Lung (tissue), 12 donors: ENCODE results near the gene ERBB3. TPM values are rescaled to one million over a fixed set of nuclear protein-coding genes. Genes with fewer than 3 reads are reported as not detected.
"Not testable (repeated sequence)": the region's sequence is repeated elsewhere in the genome, so short reads cannot be mapped to it uniquely, and the experiment has no call there.

Experiments used
- ATAC-seq: fragments of 200-7000 bp; cut with Tn5 transposase; one replicate; pipeline ENCODE4 v1.9.1; 2020; ENCODE audit warnings: moderate number of reproducible peaks; ENCODE audit not compliant: insufficient read depth, low FRiP score
- DNase-seq, 3 donors: peaks; one replicate each; pipeline ENCODE4 v3.0.0-alpha.2; 2013 to 2017
- H3K27ac ChIP-seq, 2 donors: one replicate each; pipeline ENCODE4 v1.5.1; 2013; ENCODE audit warnings: mild to moderate bottlenecking in 2 of 2, moderate library complexity in 2 of 2, control low read depth in 1 of 2, inconsistent platforms in 1 of 2, low read depth in 1 of 2, low read length in 1 of 2
- H3K27me3 ChIP-seq, 3 donors: one replicate each; pipeline ENCODE4 v1.5.1; 2013; ENCODE audit warnings: low read length in 2 of 3; ENCODE audit not compliant: control insufficient read depth in 3 of 3, insufficient read depth in 3 of 3
- H3K36me3 ChIP-seq, 4 donors: one replicate each; pipeline ENCODE4 v1.5.1; 2013; ENCODE audit warnings: low read length in 4 of 4, mild to moderate bottlenecking in 1 of 4, moderate library complexity in 1 of 4; ENCODE audit not compliant: control insufficient read depth in 4 of 4, insufficient read depth in 4 of 4
- H3K4me1 ChIP-seq, 5 donors: one replicate each; pipeline ENCODE4 v1.5.1; 2013; ENCODE audit warnings: low read length in 5 of 5, mild to moderate bottlenecking in 2 of 5, moderate library complexity in 1 of 5; ENCODE audit not compliant: control insufficient read depth in 5 of 5, insufficient read depth in 5 of 5
- H3K4me3 ChIP-seq: one replicate; pipeline ENCODE4 v1.5.1; 2013; ENCODE audit warnings: mild to moderate bottlenecking, control low read depth, moderate library complexity
- H3K9ac ChIP-seq, 2 donors: one replicate each; pipeline ENCODE4 v1.5.1; 2013; ENCODE audit warnings: low read length in 2 of 2, control low read depth in 1 of 2; ENCODE audit not compliant: insufficient read depth in 1 of 2
- H3K9me3 ChIP-seq, 4 donors: one replicate each; pipeline ENCODE4 v1.5.1; 2013; ENCODE audit warnings: low read length in 3 of 4, mild to moderate bottlenecking in 1 of 4, moderate library complexity in 1 of 4; ENCODE audit not compliant: control insufficient read depth in 4 of 4, insufficient read depth in 3 of 4
- WGBS, 2 donors: extraction: QIAGEN DNeasy Blood & Tissue Kit; methylation state at CpG; one replicate each; pipeline ENCODE4 v1.1.7; 2013; 5-methylcytosine and 5-hydroxymethylcytosine counted together
- polyA plus RNA-seq, 2 donors: library from polyadenylated mRNA; stranded (reverse); fragments of 200-250 nt; gene quantifications; one replicate each; pipeline ENCODE4 v1.2.1, GENCODE V29; 2013
- total RNA-seq, 2 donors: library from RNA; depleted of rRNA in 1 of 2; stranded (reverse); fragments of >200 nt in 1 of 2; gene quantifications; one replicate each; pipeline ENCODE4 v1.2.1, GENCODE V29; 2014 to 2021
- TF ChIP-seq, protein P1 (sequence below): IDR thresholded peaks from 2 replicates; pipeline ENCODE4 v1.5.1; 2012; ENCODE audit warnings: mild to moderate bottlenecking; ENCODE audit errors: control extremely low read depth, extremely low read depth
- donor health status: control.
- donor health status: control.
- donor health status: Bipolar disorder and iron deficiency.
- donor health status: healthy.
- donor health status: DM: yes; HTN: yes; CAD: no.

ERBB3 gene
- total and polyA plus RNA-seq, 4 donors: 31.4 to 191 (median 60.1) TPM

DNA sequence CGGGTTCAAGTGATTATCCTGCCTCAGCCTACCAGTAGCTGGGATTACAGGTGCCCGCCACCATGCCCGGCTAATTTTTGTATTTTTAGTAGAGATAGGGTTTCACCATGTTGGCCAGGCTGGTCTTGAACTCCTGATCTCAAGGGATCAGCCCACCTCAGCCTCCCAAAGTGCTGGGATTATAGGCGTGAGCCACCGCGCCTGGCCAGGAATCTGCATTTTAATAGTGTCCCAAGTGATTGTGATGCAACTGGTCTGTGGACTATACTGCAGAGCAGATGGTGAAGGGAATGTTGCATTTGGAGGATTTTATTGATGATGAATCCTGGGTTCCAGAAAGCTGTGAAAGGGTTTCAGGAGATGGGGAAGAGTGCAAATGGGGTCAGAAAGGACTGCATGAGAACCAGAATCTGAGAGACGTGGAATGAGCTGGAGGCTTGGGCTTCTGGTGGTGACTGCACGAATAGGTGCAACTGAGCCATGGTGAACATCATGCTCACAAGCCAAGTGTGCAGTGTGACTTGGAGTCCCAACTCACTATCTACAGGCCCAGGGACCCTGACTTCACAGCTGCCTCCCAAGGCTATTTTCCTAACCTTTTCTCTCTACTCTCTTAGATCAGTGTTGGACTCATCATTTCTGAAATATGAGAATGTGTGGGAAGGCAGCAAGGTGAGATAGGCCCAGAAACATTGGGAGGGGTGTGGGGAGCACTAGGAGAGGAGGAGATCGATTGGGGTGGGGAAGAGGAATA lies 33.8 kb upstream of the ERBB3 start:
- ATAC-seq: no peak

DNA sequence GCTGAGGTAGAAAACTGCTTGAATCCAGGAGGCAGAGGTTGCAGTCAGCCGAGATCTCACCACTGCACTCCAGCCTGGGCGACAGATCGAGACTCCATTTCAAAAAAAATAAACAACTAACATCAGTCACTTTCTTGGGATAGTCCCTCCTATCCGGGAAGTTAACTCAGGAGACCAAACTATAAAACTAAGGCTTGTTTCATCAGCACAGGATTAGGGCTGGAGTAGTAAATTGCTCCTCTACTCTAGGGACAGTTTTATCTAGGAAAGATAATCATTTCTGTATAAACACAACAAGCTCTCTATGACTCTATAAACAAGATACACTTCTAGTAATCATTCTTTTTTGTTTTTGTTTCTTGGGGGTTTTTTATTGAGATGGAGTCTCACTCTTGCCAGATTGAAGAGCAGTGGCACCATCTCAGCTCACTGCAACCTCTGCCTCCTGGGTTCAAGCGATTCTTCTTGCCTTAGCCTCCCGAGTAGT lies 26.5 kb upstream of the ERBB3 start:
- no peaks in the 10 kb centered on the region for H3K9me3 ChIP-seq
- H3K4me3 ChIP-seq: no peak overlapping the region
- no peaks in the 10 kb centered on the region for H3K27me3 ChIP-seq
- H3K36me3 ChIP-seq: no peaks in the 10 kb centered on the region
- DNase-seq: no peak
- TF ChIP-seq, protein P1, sequence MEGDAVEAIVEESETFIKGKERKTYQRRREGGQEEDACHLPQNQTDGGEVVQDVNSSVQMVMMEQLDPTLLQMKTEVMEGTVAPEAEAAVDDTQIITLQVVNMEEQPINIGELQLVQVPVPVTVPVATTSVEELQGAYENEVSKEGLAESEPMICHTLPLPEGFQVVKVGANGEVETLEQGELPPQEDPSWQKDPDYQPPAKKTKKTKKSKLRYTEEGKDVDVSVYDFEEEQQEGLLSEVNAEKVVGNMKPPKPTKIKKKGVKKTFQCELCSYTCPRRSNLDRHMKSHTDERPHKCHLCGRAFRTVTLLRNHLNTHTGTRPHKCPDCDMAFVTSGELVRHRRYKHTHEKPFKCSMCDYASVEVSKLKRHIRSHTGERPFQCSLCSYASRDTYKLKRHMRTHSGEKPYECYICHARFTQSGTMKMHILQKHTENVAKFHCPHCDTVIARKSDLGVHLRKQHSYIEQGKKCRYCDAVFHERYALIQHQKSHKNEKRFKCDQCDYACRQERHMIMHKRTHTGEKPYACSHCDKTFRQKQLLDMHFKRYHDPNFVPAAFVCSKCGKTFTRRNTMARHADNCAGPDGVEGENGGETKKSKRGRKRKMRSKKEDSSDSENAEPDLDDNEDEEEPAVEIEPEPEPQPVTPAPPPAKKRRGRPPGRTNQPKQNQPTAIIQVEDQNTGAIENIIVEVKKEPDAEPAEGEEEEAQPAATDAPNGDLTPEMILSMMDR: no peak
- no peak for ATAC-seq
- WGBS, 2 donors: 82 to 88% methylated on average over 6 of the region's 6 CpGs
- no peaks in the 10 kb centered on the region for H3K4me1 ChIP-seq
- no peak overlapping the region for H3K9ac ChIP-seq
- no peak overlapping the region for H3K27ac ChIP-seq

More for the DNA sequence above, 33.8 kb upstream of the ERBB3 start:
- Histone ChIP-seq H3K9ac (no peak overlapping the region), H3K36me3 (peaks cover 10 to 20% (median 16%) of the 10 kb centered on the region in 4 donors), H3K9me3 (no peaks in the 10 kb centered on the region), H3K4me1 (peaks cover 0 to 10% (median 7%) of the 10 kb centered on the region in 5 donors), H3K27ac (no peak overlapping the region), H3K27me3 (no peaks in the 10 kb centered on the region), H3K4me3 (no peak overlapping the region)
- TF ChIP-seq, protein P1: no peak
- no peak for DNase-seq
- WGBS, 2 donors: 88 to 89% methylated on average over 9 of the region's 9 CpGs

DNA sequence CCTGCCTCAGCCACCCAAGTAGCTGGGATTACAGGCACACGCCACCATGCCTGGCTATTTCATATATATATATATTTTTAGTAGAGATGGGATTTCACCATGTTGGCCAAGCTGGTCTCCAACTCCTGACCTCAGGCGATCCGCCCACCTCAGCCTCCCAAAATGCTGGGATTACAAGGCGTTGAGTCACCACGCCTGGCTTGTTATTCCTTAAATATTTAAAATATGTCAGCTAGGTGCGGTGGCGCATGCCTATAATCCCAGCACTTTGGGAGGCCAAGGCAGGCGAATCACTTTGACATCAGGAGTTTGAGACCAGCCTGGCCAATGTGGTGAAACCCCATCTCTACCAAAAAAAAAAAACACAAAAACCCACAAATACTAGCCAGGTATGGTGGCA lies 20.0 kb upstream of the ERBB3 start:
- not testable (repeated sequence) for H3K4me3 ChIP-seq, DNase-seq, H3K36me3 ChIP-seq, H3K27ac ChIP-seq, H3K9me3 ChIP-seq, H3K27me3 ChIP-seq, H3K4me1 ChIP-seq, ATAC-seq, H3K9ac ChIP-seq
- 94 to 99% methylated on average over 8 of the region's 8 CpGs for WGBS, 2 donors

DNA sequence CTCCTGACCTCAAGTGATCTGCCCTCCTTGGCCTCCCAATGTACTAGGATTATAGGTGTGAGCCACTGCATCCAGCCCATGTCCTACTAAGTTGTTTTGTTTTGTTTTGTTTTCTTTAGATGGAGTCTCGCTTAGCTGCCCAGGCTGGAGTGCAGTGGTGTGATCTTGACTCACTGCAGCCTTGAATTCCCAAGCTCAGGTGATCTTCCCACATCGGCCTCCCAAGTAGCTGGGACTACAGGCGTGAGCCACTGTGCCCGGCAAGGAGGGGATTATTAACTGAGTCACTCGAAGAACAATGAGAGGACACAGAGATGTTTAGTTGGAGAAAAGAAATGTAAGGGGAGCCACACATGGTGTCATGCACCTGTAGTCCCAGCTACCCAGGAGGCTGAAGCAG lies 18.0 kb upstream of the ERBB3 start:
- Histone ChIP-seq H3K9ac (no peak overlapping the region), H3K9me3 (no peaks in the 10 kb centered on the region), H3K27me3 (no peaks in the 10 kb centered on the region), H3K4me1 (no peaks in the 10 kb centered on the region), H3K36me3 (no peaks in the 10 kb centered on the region), H3K4me3 (no peak overlapping the region), H3K27ac (no peak overlapping the region)
- DNase-seq: no peak
- no peak for ATAC-seq
- TF ChIP-seq, protein P1: no peak
- WGBS, 2 donors: 74 to 85% methylated on average over 5 of the region's 5 CpGs
